ENCODE data around the gene CHN1.

DNA sequence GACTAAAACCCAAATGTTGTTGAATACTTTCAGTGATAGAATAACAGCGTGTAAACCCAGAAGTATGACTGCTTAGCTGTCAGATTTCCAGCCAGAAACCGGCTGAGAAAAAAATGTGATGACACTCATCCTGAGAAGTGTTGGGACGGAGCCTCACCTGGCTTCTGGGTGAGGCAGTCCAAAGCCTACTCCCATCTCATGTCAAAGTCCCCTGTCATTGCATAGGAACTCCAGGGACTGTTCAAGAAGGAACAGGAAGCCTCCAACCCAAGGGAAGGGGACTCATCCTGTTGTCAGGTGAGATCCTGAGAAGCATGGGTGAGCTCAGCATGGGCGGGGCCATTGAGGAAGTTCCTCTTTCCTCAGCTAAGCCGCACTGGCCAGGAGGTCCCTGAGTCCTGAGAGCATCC is 229.6 kb downstream of the CHN1 start:
- TF ChIP-seq, protein P1, sequence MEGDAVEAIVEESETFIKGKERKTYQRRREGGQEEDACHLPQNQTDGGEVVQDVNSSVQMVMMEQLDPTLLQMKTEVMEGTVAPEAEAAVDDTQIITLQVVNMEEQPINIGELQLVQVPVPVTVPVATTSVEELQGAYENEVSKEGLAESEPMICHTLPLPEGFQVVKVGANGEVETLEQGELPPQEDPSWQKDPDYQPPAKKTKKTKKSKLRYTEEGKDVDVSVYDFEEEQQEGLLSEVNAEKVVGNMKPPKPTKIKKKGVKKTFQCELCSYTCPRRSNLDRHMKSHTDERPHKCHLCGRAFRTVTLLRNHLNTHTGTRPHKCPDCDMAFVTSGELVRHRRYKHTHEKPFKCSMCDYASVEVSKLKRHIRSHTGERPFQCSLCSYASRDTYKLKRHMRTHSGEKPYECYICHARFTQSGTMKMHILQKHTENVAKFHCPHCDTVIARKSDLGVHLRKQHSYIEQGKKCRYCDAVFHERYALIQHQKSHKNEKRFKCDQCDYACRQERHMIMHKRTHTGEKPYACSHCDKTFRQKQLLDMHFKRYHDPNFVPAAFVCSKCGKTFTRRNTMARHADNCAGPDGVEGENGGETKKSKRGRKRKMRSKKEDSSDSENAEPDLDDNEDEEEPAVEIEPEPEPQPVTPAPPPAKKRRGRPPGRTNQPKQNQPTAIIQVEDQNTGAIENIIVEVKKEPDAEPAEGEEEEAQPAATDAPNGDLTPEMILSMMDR (IDR thresholded peaks at IDR 0.05) = no peak
- TF ChIP-seq EZH2 (IDR thresholded peaks at IDR 0.05) (no peak), EZH2phosphoT487 (IDR thresholded peaks at IDR 0.05) (no peak)

Data from neural progenitor cell (in vitro differentiated cells).